ENCODE data around the gene HPCAL1. TPM values are rescaled to one million over a fixed set of nuclear protein-coding genes. Genes with fewer than 3 reads are reported as not detected.

HPCAL1 gene
- total and polyA plus RNA-seq, 2 of the 4 experiments (the other 2 are of a cell fraction): 8.2 to 33.7 TPM

DNA sequence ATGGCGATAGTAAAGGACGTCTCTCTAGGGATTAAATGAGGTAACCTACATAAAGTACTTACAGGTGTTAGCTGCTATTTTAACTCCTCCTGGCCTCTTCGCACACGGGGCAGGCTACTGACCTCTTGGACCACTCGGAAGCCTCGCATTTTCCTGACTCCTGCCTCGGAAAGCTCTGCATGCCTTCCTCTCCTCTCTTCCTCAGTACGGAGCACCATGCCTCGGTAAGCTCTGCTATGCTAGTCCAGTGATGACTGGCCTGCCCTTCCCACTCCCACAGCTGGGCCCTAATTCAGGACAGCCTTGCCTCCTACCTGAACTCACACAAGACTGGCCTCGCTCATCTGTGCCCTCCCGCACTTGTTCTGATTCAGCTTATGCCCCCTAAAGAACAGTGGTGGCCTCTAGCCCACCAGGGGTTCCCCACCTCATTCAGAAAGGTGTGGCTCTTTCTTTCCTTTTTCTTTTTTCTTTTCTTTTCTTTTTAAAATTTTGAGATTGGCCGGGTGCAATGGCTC lies 22.7 kb upstream of the HPCAL1 start:
- Histone ChIP-seq H3K9ac (ENCODE audit: low read depth, low read length) (no peak overlapping the region), H3K4me3 (ENCODE audit: insufficient read depth, low read depth, low read length) (no peak overlapping the region), H4K5ac (ENCODE audit: low read depth, low read length) (no peak overlapping the region), H2AK5ac (ENCODE audit: low read depth, low read length) (peak overlapping the region; percentile 13; the same call in 1 of the 2 replicates), H4K91ac (ENCODE audit: insufficient read depth, low read depth, low read length) (no peak overlapping the region), H3K79me1 (ENCODE audit: low read depth in 1 of 2, low read length in 2 of 2) (peaks cover 0 to 4% of the 10 kb centered on the region in 2 experiments; a peak in 1 of 4 replicates), H2BK5ac (ENCODE audit: low read depth, low read length, poor library complexity, severe bottlenecking) (no peak overlapping the region), H3K9me3 (ENCODE audit: control insufficient read depth, insufficient read depth, low read length) (no peaks in the 10 kb centered on the region), H3K56ac (ENCODE audit: extremely low read depth, insufficient read depth, low read length) (no peak overlapping the region), H2AK9ac (replicated peaks; ENCODE audit: low read depth, low read length, poor library complexity) (peak overlapping the region; percentile 19), H3K18ac (ENCODE audit: low read depth, low read length) (no peak overlapping the region), H2BK15ac (ENCODE audit: low read depth, low read length) (no peak overlapping the region), H3K23ac (ENCODE audit: low read depth, low read length) (no peak overlapping the region), H4K20me1 (ENCODE audit: insufficient read depth, low read length) (no peaks in the 10 kb centered on the region), H3K27me3 (ENCODE audit: control insufficient read depth, insufficient read depth, low read length) (no peaks in the 10 kb centered on the region), H3K4me2 (ENCODE audit: low read depth, low read length) (no peak overlapping the region), H3K36me3 (ENCODE audit: control insufficient read depth, insufficient read depth, low read length) (no peaks in the 10 kb centered on the region), H4K8ac (ENCODE audit: low read depth in 2 of 2, low read length in 2 of 2) (no peak overlapping the region), H3K27ac (ENCODE audit: insufficient read depth, low read length) (no peak overlapping the region), H3K9me1 (ENCODE audit: insufficient read depth, low read length) (peaks cover 21% of the 10 kb centered on the region), H2BK20ac (ENCODE audit: low read depth, low read length) (no peak overlapping the region), H2BK120ac (ENCODE audit: low read depth, low read length) (no peak overlapping the region), H3K4me1 (ENCODE audit: control insufficient read depth, insufficient read depth, low read length) (peaks cover 21% of the 10 kb centered on the region), H3K14ac (replicated peaks; ENCODE audit: low read depth, low read length) (no peak overlapping the region), H3K4ac (ENCODE audit: low read depth, low read length) (peak overlapping the region; percentile 22; the same call in 1 of the 2 replicates), H2AFZ (replicated peaks; ENCODE audit: low read length, poor library complexity) (no peak overlapping the region)
- WGBS, 2 experiments (ENCODE audit: extremely low coverage in 2 of 2, insufficient read length in 1 of 2): 77% methylated on average over 4 of the region's 12 CpGs; no CpG with 5 or more reads in 1 of the 2 experiments
- BruUV-seq (replicated peaks): no TSS peak
- DNase-seq (no peak), ATAC-seq (ENCODE audit: low read depth) (no peak)
- ChIA-PET POLR2A (ENCODE audit: unreplicated experiment) (no interaction called here), CTCF (no interaction called here)
- dilution Hi-C loops (cut with HindIII; ENCODE audit: low sequenced_read_pairs, unreplicated experiment) (no loop called here), intact Hi-C loops (cut with micrococcal nuclease) (no loop called here), in situ Hi-C loops (cut with MboI; ENCODE audit: low sequenced_read_pairs) (no loop called here)
- TF ChIP-seq, protein P1, sequence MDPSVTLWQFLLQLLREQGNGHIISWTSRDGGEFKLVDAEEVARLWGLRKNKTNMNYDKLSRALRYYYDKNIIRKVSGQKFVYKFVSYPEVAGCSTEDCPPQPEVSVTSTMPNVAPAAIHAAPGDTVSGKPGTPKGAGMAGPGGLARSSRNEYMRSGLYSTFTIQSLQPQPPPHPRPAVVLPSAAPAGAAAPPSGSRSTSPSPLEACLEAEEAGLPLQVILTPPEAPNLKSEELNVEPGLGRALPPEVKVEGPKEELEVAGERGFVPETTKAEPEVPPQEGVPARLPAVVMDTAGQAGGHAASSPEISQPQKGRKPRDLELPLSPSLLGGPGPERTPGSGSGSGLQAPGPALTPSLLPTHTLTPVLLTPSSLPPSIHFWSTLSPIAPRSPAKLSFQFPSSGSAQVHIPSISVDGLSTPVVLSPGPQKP (IDR thresholded peaks at IDR 0.05; ENCODE audit: borderline replicate concordance, low read depth, low read length): no peak
- TF ChIP-seq CHD1 (IDR thresholded peaks at IDR 0.05; ENCODE audit: low read depth, low read length): no peak
